HG02623 (cell line): ENCODE results near the gene OR5H15.
"Not testable (repeated sequence)": the region's sequence is repeated elsewhere in the genome, so short reads cannot be mapped to it uniquely, and the experiment has no call there.

Source experiments
- ATAC-seq: cut with Tn5 transposase; IDR thresholded peaks from one replicate; pipeline ENCODE4 v1.9.1; 2021; ENCODE audit warnings: moderate library complexity; ENCODE audit not compliant: unreplicated experiment

Gene OR5H15

DNA sequence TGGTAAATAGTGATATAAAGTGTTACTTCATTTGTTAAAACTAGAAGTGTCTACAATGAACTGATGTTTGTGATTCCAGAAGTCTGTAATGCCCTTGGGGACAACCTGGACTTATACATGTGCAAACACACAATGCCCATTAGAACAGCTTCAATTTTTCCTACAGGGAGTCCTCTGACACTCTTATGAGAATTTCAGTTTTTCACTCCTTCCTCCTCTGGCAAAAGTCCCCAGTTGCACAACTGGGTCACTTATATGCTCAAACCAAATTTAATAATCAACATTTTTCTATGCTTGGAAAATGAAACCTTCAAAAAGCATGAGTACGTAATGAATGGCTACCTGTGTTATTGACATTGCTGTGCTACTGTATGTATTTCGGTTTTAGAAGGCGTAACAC, at the start of gene OR5H15:
OR5H15 (plus strand) TSS at position 301 of the 400 bp plus-strand sequence. CDS start 2,004 bp downstream, outside the sequence.
- no peak for ATAC-seq

DNA sequence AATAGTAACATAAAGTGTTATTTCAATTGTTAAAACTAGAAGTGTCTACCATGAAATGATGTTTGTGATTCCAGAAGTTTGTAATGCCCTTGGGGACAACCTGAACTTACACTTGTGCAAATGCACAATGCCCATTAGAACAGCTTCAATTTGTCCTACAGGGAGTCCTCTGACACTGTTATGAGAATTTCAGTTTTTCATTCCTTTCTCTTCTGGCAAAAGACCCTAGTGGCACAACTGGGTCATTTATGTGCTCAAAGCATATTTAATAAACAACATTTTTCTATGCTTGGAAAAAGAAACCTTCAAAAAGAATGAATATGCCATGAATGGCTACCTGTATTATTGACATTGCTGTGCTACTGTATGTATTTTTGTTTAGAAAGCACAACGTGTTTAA, 36.1 kb upstream of the OR5H15 start, which contains the start of gene OR5H1:
OR5H1 (plus strand) TSS at position 301 of the 400 bp plus-strand sequence. CDS start 1,977 bp downstream, outside the sequence.
- no peak for ATAC-seq

DNA sequence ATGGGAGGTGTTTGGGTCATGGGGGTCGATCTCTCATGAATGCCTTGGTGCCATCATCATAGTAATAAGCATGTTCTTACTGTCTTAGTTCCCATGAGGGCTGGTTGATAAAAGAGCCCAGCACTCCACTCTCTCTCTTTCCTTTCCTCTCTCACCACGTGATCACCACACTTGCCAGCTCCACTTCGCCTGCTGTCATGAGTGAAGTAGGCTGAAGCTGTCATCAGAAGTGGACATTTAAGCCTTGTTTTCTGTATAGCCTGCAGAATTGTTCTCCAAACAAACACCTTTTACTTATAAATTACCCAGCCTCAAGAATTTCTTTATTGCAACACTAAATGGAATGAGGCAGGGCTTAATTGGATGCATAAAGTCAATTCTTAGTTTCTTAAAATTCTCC, 29.9 kb upstream of the OR5H15 start:
- ATAC-seq = no peak

DNA sequence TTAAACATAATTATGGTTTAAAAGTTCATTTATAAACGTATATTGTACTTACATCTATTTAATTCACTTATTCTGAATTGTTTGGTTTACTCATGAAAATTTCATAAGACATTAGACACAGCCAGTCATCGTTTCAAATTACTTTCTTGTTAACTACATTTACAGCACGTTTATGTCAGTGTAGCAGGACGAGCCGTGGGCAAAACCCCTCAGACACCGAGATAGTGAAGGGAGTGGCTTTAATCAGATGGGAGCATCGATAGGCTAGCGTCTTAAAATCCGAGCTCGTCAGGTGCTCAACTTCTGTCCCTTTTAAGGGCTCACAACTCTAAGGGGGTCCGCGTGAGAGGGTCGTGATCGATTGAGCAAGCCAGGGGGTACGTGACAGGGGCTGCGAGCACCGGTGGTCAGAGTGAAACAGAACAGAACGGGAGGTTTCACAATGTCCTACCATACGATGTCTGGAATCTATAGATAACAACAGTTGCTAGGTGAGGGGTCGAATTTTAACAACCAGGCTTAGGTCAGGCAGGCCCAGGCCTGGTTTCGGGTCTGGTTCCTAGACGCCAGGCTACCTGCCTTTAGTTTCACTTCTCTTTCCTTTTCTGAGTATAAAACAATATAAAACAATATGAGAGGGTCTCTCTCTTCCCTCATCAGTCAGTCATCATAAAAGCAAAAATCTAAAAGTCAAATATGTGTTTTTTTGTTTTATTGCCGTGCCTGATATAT, 28.5 kb upstream of the OR5H15 start:
- not testable (repeated sequence) for ATAC-seq

DNA sequence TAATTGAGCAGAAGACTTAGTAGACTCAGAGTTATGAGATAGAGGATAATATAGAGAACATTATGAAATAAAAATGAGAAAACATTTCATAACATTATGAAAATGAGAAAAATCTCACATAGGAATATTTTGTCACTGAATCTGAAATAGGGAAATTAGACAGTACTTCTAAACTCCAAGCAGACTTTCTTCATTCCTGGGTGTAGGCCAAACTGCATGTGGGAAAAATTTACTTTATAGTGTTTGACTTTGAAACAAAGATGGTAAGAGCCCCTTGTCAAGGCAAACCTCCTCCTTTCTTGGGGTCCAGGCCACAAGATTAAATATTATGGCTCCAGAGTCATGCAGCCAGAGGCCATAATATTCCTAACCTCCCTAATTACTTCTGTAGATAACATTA, 26.0 kb upstream of the OR5H15 start:
- ATAC-seq = no peak

GRCh38 chr3:98147179-98147578, 19.3 kb upstream of the OR5H15 start, which contains the start of gene OR5H14:
TSS of gene OR5H14 (plus strand) at chr3:98147479. CDS start at chr3:98149386, 1,907 bp downstream.
- no peak for ATAC-seq

DNA sequence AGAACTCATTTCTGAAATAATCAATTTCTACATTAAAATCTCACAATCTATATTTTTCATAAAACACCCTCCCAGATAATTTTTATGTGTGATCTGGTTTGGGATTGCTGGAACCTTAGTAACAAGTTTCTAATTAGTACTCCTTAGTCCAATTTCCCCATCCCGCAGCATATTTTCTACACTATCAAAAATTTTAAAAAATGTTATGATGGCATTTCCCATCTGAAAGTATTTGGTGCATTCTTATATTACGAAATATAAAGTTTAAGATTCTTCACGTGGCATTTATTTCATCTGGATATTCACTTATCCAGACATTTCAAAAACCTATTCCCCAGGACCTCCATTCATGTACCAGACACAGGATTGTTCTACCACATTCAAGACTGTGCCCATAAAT, 17.7 kb upstream of the OR5H15 start:
- no peak for ATAC-seq

DNA sequence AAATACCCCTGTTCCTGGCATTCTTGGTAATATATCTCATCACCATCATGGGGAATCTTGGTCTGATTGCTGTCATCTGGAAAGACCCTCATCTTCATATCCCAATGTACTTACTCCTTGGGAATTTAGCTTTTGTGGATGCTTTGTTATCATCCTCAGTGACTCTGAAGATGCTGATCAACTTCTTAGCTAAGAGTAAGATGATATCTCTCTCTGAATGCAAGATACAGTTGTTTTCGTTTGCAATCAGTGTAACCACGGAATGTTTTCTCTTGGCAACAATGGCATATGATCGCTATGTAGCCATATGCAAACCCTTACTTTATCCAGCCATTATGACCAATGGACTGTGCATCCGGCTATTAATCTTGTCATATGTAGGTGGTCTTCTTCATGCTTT, 17.0 kb upstream of the OR5H15 start:
- ATAC-seq = not testable (repeated sequence)

DNA sequence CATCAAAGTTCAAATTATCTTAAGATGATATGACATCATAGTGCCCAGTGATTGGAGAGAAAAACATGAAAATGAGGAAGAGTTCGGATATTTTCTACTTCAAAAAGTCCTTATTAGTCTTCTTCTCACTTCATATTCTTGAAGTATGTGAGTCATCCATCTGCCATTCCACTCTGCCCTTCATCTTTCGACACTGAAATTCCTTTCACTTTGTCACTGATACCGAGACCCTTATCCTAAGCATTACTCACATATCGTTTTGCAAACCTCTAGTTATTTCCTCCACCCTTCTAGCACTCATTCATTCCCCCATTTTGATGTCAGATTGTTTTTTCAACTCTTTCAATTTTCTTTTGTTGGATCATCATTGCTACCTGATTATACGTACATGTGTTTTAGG, 15.3 kb upstream of the OR5H15 start:
- no peak for ATAC-seq

- ATAC-seq = no peak
Observed at GRCh38 chr3:98171071-98171470, 4.6 kb downstream of the OR5H15 start.

DNA sequence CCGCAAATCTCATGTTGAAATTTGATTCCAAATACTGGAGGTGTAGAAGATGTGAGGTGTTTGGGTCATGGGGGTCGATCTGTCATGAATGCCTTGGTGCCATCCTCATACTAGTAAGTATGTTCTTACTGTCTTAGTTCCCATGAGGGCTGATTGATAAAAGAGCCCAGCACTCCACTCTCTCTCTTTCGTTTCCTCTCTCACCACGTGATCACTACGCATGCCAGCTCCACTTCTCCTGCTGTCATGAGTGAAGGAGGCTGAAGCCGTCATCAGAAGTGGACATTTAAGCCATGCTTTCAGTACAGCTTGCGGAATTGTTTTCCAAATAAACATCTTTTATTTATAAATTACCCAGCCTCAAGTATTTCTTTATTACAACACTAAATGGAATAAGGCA, 6.1 kb downstream of the OR5H15 start:
- ATAC-seq = no peak

GRCh38 chr3:98180319-98180890, 13.9 kb downstream of the OR5H15 start:
- ATAC-seq = no peak

DNA sequence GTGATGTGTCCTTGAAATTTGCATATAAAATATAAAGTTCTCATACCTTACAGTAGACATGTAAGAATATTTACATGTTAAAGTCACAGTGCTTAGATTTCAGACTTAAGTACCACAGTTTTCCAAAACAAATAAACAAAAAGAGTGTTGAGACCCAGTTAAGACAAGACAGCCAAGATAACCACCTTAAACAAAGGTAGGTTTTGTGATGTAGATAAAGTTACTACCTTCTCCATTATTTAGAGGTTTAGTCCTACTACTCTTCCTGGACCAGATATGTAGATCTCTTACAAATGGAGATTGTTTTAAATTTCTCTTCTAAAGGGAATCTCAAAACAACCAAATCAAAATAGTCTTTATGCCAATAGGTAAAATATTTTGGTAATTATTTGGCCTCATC, 15.7 kb downstream of the OR5H15 start:
- no peak for ATAC-seq

GRCh38 chr3:98185180-98185579, 18.7 kb downstream of the OR5H15 start:
- no peak for ATAC-seq

DNA sequence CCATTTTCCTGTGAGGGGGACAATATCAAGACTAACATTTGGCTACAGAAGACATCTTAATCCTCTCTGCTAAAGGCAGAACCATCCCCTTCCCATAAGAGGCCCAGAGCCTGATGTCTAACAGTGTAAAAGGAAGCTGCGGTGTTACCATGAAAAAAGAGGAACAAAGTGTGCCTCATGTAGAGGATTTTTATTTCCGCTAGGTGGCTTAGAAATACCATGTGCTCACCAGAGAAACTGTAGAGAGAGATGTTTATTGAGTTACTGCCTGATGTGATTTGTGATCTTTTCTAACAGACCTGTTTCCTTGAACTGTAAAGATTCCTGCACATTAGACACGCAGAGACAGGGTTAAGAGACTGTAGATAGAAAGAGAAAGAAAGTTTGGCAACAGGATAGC, 22.0 kb downstream of the OR5H15 start:
- peak; percentile 99 for ATAC-seq

- not testable (repeated sequence) for ATAC-seq
Observed at GRCh38 chr3:98190911-98191310, 24.4 kb downstream of the OR5H15 start.

GRCh38 chr3:98196293-98196692, 29.8 kb downstream of the OR5H15 start:
- not testable (repeated sequence) for ATAC-seq

GRCh38 chr3:98199020-98199419, 32.5 kb downstream of the OR5H15 start:
- no peak for ATAC-seq

- no peak for ATAC-seq
Observed at GRCh38 chr3:98209244-98209643, 42.7 kb downstream of the OR5H15 start.

DNA sequence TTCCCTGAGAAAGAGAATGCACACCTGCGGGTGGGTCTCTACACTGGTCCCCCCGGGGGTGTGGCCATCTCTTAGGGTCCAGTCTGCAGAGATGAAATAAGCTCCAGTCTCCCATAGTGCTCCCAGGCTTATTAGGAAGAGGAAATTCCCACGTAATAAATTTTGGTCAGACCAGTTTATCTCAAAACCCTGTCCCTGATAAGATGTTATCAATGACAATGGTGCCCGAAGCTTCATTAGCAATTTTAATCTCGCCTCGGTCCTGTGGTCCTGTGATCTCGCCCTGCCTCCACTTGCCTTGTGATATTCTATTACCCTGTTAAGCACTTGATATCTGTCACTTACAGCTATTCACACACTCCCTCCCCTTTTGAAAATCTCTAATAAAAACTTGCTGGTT, 46.8 kb downstream of the OR5H15 start:
- ATAC-seq = no peak

DNA sequence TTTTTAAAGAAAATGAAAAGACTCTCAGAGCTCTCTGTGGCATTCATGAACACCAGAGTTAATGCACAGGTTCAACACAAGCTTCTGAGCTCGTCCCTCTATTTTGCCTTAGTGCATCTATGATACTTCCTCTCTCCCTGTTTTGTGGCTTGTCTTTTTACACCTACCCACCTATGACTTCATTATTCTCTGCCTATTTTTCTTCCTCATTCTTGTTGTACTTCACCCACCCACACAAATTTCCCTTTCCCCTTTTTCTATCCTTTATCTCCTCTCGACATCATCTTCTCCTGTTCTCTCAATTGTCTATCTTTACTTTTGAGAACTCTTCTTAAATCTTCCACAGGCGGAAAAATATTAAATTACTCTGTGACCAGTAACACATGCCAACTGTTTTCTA, 48.6 kb downstream of the OR5H15 start:
- ATAC-seq = no peak
